HEK293T (cell line): Measurements from ENCODE around the gene FHOD3.

Experiments used
- CTCF ChIA-PET: fragments of 350-600 bp; formaldehyde crosslinking; extraction: SDS; loops from one replicate; lab custom pipeline; 2021; ENCODE audit warnings: antibody characterized with exemption, inconsistent platforms; lab: Yijun Ruan, JAX
- POLR2A ChIA-PET: fragments of 350-600 bp; formaldehyde crosslinking; extraction: SDS; loops from one replicate; lab custom pipeline; 2020; ENCODE audit warnings: antibody characterized with exemption, inconsistent platforms; lab: Yijun Ruan, JAX
- DNase-seq: peaks from one replicate; pipeline ENCODE4 v3.0.0; 2012; ENCODE audit warnings: mixed read lengths; ENCODE audit errors: extremely low spot score
- ARNT ChIP-seq: fragments of 450-650 bp; IDR thresholded peaks from 2 replicates; pipeline ENCODE4 v1.6.1; 2017; ENCODE audit warnings: mild to moderate bottlenecking
- BHLHE40 ChIP-seq: fragments of 450-650 bp; IDR thresholded peaks from 2 replicates; pipeline ENCODE4 v1.6.1; 2016; ENCODE audit warnings: mild to moderate bottlenecking, moderate library complexity, borderline replicate concordance
- CTBP1 ChIP-seq: fragments of 450-650 bp; IDR thresholded peaks from 2 replicates; pipeline ENCODE4 v1.6.1; 2016; ENCODE audit warnings: borderline replicate concordance
- ELF4 ChIP-seq: fragments of 450-650 bp; IDR thresholded peaks from 2 replicates; pipeline ENCODE4 v1.6.1; 2017; ENCODE audit warnings: antibody characterized with exemption
- FOXA1 ChIP-seq: fragments of 450-650 bp; IDR thresholded peaks from 2 replicates; pipeline ENCODE4 v1.6.1; 2016; ENCODE audit warnings: mild to moderate bottlenecking
- FOXK2 ChIP-seq: fragments of 450-650 bp; IDR thresholded peaks from 2 replicates; pipeline ENCODE4 v1.6.1; 2016; ENCODE audit warnings: mild to moderate bottlenecking
- FOXM1 ChIP-seq: fragments of 450-650 bp; IDR thresholded peaks from 2 replicates; pipeline ENCODE4 v1.6.1; 2017; ENCODE audit warnings: mild to moderate bottlenecking, borderline replicate concordance
- HDGF ChIP-seq: fragments of 450-650 bp; IDR thresholded peaks from 2 replicates; pipeline ENCODE4 v1.6.1; 2017; ENCODE audit warnings: antibody characterized with exemption, borderline replicate concordance
- L3MBTL2 ChIP-seq: fragments of 450-650 bp; conservative IDR thresholded peaks from 2 replicates; pipeline ENCODE4 v1.6.1; 2016; ENCODE audit warnings: mild to moderate bottlenecking
- LEF1 ChIP-seq: fragments of 450-650 bp; IDR thresholded peaks from 2 replicates; pipeline ENCODE4 v1.6.1; 2017; ENCODE audit warnings: mild to moderate bottlenecking, borderline replicate concordance
- NFRKB ChIP-seq: fragments of 450-650 bp; IDR thresholded peaks from 2 replicates; pipeline ENCODE4 v1.6.1; 2016; ENCODE audit warnings: mild to moderate bottlenecking, moderate library complexity
- SP1 ChIP-seq: fragments of 450-650 bp; IDR thresholded peaks from 2 replicates; pipeline ENCODE4 v1.6.1; 2017
- SUZ12 ChIP-seq: fragments of 450-650 bp; IDR thresholded peaks from 2 replicates; pipeline ENCODE4 v1.6.1; 2016; ENCODE audit warnings: mild to moderate bottlenecking
- TARDBP ChIP-seq: fragments of 450-650 bp; IDR thresholded peaks from 2 replicates; pipeline ENCODE4 v1.6.1; 2016
- ZNF384 ChIP-seq: fragments of 450-650 bp; IDR thresholded peaks from 2 replicates; pipeline ENCODE4 v1.6.1; 2016
- TF ChIP-seq, protein P1 (sequence below): fragments of 450-650 bp; IDR thresholded peaks from 2 replicates; pipeline ENCODE4 v1.6.1; 2016

Gene FHOD3

DNA sequence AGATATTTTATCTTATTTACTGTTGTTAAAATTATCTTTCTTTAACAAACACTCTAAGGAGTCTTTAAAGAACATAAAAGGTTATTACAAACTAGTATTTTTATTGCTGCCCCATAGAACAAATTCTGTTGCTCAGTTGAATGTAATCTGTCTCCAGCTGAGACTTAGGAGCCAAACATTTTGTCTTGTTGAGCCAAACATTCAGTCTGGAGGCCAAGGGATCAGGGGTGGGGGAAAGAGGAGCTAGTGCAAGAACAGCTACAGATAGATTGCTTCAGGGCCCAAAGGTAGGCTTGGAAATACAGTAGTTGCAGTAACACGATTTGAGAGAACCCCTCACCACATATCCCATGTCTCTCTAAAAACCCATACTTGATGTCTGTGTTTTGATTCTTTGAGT, 480.1 kb downstream of the FHOD3 start:
- TF ChIP-seq FOXM1, result no peak
- TF ChIP-seq HDGF, result no peak
- no peak for TF ChIP-seq ELF4
- TF ChIP-seq ARNT, result no peak
- TF ChIP-seq CTBP1, result no peak
- no peak for TF ChIP-seq BHLHE40
- no peak for TF ChIP-seq ZNF384
- no peak for TF ChIP-seq LEF1
- no peak for TF ChIP-seq TARDBP
- TF ChIP-seq FOXA1, result no peak
- TF ChIP-seq, protein P1, sequence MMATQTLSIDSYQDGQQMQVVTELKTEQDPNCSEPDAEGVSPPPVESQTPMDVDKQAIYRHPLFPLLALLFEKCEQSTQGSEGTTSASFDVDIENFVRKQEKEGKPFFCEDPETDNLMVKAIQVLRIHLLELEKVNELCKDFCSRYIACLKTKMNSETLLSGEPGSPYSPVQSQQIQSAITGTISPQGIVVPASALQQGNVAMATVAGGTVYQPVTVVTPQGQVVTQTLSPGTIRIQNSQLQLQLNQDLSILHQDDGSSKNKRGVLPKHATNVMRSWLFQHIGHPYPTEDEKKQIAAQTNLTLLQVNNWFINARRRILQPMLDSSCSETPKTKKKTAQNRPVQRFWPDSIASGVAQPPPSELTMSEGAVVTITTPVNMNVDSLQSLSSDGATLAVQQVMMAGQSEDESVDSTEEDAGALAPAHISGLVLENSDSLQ, result no peak
- no peak for TF ChIP-seq SUZ12
- TF ChIP-seq NFRKB, result no peak
- DNase-seq, result no peak
- ChIA-PET POLR2A (no interaction called here), CTCF (interaction anchor here (0.6 kb wide), 1 partner anchor 51 kb away, joined by 3 read pairs; the partner anchor contains the start of genes KIAA1328 and TPGS2)

DNA sequence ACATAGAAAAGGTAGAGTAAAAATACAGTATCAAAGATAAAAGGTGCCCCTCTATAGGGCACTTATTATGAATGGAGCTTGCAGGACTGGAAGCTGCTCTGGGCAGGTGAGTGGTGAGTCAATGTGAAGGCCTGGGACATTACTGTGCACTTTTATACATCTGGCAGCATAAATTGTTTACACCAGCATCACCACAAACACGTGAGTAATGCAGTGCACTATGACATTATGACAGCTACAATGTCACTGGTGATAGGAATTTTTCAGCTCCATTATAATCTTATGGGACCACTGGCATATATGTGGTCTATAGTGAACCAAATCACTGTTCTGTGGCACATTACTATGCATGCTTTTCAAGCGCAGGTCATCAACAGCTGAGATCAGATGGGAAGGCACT, 483.2 kb downstream of the FHOD3 start:
- POLR2A ChIA-PET, result no interaction called here
- no peak for DNase-seq
- CTCF ChIA-PET, result no interaction called here

DNA sequence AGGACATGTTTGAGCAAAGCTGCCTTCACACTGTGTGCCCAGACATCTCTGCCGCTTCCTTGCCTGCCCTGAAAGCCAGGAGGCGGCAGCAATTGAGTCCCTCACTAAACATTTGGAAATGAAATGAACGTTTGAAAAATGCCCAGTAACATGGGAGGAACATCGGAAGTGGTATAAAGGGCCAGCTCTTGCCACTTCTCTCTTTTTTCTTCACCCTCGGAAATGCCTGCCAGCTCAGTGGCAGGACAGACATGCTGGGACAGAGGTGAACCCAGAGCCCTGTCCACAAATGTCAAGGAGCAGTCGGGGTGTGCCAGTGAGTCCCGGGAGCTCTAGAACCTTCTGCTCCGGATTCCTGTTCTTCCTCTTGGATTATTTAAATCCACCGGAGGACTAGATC, 485.2 kb downstream of the FHOD3 start:
- POLR2A ChIA-PET, result no interaction called here
- CTCF ChIA-PET, result interaction anchor here (0.7 kb wide), 1 partner anchor 436 kb away, joined by 3 read pairs; no protein-coding TSS in a partner anchor
- no peak for TF ChIP-seq ELF4
- no peak for TF ChIP-seq FOXM1
- TF ChIP-seq LEF1, result no peak
- TF ChIP-seq, protein P1, result no peak
- TF ChIP-seq BHLHE40, result no peak
- TF ChIP-seq TARDBP, result no peak
- TF ChIP-seq SUZ12, result no peak
- TF ChIP-seq L3MBTL2, result no peak
- no peak for TF ChIP-seq NFRKB
- TF ChIP-seq HDGF, result no peak
- no peak for TF ChIP-seq ARNT
- TF ChIP-seq FOXK2, result no peak
- DNase-seq, result no peak

More for the DNA sequence above, 483.2 kb downstream of the FHOD3 start:
- TF ChIP-seq SP1 (no peak), L3MBTL2 (no peak), NFRKB (no peak), ELF4 (no peak), CTBP1 (no peak), TARDBP (no peak)

DNA sequence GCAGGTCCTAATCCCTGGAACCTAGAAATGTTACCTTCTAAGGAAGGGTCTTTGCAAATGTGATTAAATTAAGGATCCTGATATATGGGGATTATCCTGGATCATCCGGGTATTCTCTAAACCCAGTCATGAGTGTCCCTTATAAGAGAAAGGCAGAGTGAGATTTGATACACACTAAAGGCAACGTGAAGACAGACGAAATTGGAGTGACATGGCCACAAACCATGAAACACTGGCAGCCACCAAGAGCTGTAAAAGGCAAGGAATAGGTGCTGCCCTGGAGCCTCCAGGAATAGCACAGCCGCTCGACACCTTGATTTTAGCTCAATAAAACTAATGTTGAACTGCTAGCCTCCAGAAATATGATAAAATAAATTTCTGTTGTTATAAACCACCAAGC, 486.3 kb downstream of the FHOD3 start:
- no peak for DNase-seq
- ChIA-PET CTCF (no interaction called here), POLR2A (no interaction called here)
- TF ChIP-seq, protein P1, result no peak
- no peak for TF ChIP-seq HDGF
- no peak for TF ChIP-seq ARNT
- no peak for TF ChIP-seq FOXM1
- TF ChIP-seq CTBP1, result no peak
- no peak for TF ChIP-seq NFRKB
- no peak for TF ChIP-seq SUZ12
- no peak for TF ChIP-seq L3MBTL2
- no peak for TF ChIP-seq BHLHE40
- no peak for TF ChIP-seq TARDBP
- TF ChIP-seq SP1, result no peak
- TF ChIP-seq FOXK2, result no peak
- no peak for TF ChIP-seq ELF4
- no peak for TF ChIP-seq FOXA1
- TF ChIP-seq ZNF384, result no peak
- no peak for TF ChIP-seq LEF1

- no peak for DNase-seq
- ChIA-PET POLR2A (no interaction called here), CTCF (no interaction called here)
- TF ChIP-seq LEF1, result no peak
- no peak for TF ChIP-seq FOXM1
- TF ChIP-seq ZNF384, result no peak
- no peak for TF ChIP-seq FOXA1
- TF ChIP-seq SUZ12, result no peak
- no peak for TF ChIP-seq CTBP1
- TF ChIP-seq SP1, result no peak
- TF ChIP-seq, protein P1, result no peak
- TF ChIP-seq TARDBP, result no peak
- TF ChIP-seq NFRKB, result no peak
- TF ChIP-seq ELF4, result no peak
- no peak for TF ChIP-seq HDGF
- TF ChIP-seq FOXK2, result no peak
- TF ChIP-seq BHLHE40, result no peak
- no peak for TF ChIP-seq L3MBTL2
- no peak for TF ChIP-seq ARNT
These were observed 489.2 kb downstream of the FHOD3 start for GRCh38 chr18:36786686-36787085.

GRCh38 chr18:36792634-36793283, 495.2 kb downstream of the FHOD3 start:
- no peak for DNase-seq
- TF ChIP-seq NFRKB (no peak), SP1 (no peak), LEF1 (no peak), FOXM1 (no peak), ZNF384 (no peak), L3MBTL2 (no peak), SUZ12 (no peak), BHLHE40 (no peak), FOXK2 (no peak), TARDBP (no peak), FOXA1 (no peak), CTBP1 (no peak), HDGF (no peak), ARNT (no peak), ELF4 (no peak)
- TF ChIP-seq, protein P1, result no peak
- ChIA-PET CTCF (interaction anchor here (0.7 kb wide), 1 partner anchor 1020 kb away, joined by 3 read pairs; no protein-coding TSS in a partner anchor), POLR2A (no interaction called here)
